SK-N-MC (cell line): ENCODE measurements around the gene LPAR1.

ENCODE experiments used
- EZH2 ChIP-seq: fragments of 200-600 bp; sonication (generic); IDR thresholded peaks from one replicate; pipeline ENCODE4 v1.6.1; 2017; ENCODE audit warnings: antibody characterized with exemption
- FOXP2 ChIP-seq: optimal IDR thresholded peaks from 2 replicates; pipeline ENCODE3; 2011; ENCODE audit warnings: mild to moderate bottlenecking, moderate library complexity; ENCODE audit not compliant: insufficient read depth; ENCODE audit errors: extremely low read length, control extremely low read depth
- POLR2AphosphoS5 ChIP-seq: IDR thresholded peaks from 2 replicates; pipeline ENCODE4 v1.6.1; 2012; ENCODE audit warnings: mild to moderate bottlenecking, low read depth, low read length, borderline replicate concordance

DNA sequence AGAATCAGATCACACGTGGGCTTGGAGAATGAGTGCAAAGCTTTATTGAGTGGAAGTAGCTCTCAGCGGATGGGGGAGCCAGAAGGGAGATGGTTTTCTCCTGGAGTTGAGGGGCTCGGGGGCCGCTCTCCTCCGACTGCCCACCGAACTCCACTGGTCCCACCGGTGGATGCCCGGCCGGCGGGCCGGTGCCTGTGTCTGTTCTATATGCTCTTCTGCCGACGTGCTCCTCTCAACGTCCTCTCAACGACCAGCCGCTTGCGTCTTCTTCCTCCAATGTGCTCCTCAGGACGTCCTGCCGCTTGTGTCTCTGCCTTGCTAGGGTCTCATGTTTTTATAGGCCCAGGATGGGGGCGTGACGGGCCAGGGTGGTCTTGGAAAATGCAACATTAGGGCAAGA, 207.8 kb downstream of the LPAR1 start:
- TF ChIP-seq EZH2 (no peak), POLR2AphosphoS5 (no peak), FOXP2 (no peak)
